Naive B cell (primary cell): Measurements from ENCODE around the gene TRDN. TPM values are rescaled to one million over a fixed set of nuclear protein-coding genes. Genes with fewer than 3 reads are reported as not detected.

ENCODE experiments used
- ATAC-seq, 2 donors: fragments of 150-1000 bp; cut with Tn5 transposase; 2 replicates each; pipeline ENCODE4 v1.10.0; 2021; ENCODE audit warnings: low read depth in 2 of 2, mild to moderate bottlenecking in 2 of 2, moderate library complexity in 2 of 2
- DNase-seq: peaks from one replicate; pipeline ENCODE4 v3.0.0; 2022
- H3K27ac Mint-ChIP-seq, 6 donors: one replicate each; pipeline ENCODE4 v1.8.0; 2020 to 2022; ENCODE audit warnings: mild to moderate bottlenecking in 6 of 6, mixed read lengths in 6 of 6, moderate library complexity in 5 of 6, inconsistent platforms in 2 of 6
- H3K27me3 Mint-ChIP-seq, 3 donors: one replicate each; pipeline ENCODE4 v1.8.0; 2021 to 2022; ENCODE audit warnings: mixed read lengths in 3 of 3, mild to moderate bottlenecking in 1 of 3
- H3K36me3 Mint-ChIP-seq, 2 donors: one replicate each; pipeline ENCODE4 v1.8.0; 2020 to 2022; ENCODE audit warnings: mixed read lengths in 2 of 2, inconsistent platforms in 1 of 2, mild to moderate bottlenecking in 1 of 2
- H3K4me1 Mint-ChIP-seq, 3 donors: one replicate each; pipeline ENCODE4 v1.8.0; 2020 to 2022; ENCODE audit warnings: mixed read lengths in 3 of 3, inconsistent platforms in 1 of 3, mild to moderate bottlenecking in 1 of 3, moderate library complexity in 1 of 3
- H3K4me3 Mint-ChIP-seq, 8 donors: one replicate each; pipeline ENCODE4 v1.8.0; 2020 to 2022; ENCODE audit warnings: mild to moderate bottlenecking in 8 of 8, mixed read lengths in 8 of 8, moderate library complexity in 8 of 8, inconsistent platforms in 2 of 8
- H3K9me3 Mint-ChIP-seq, 7 donors: one replicate each; pipeline ENCODE4 v1.8.0; 2020 to 2022; ENCODE audit warnings: mixed read lengths in 7 of 7, mild to moderate bottlenecking in 5 of 7, inconsistent platforms in 2 of 7, moderate library complexity in 1 of 7
- polyA plus RNA-seq, 6 donors: library from polyadenylated mRNA; unstranded; fragments of 300-500 nt; fragmentation: Illumina TruSeq; gene quantifications; one replicate each; pipeline ENCODE4 v1.2.3, GENCODE V29; 2021; ENCODE audit warnings: low read depth in 6 of 6

Gene TRDN
- not detected for polyA plus RNA-seq

- Mint-ChIP-seq H3K4me3 (no peak within 1 kb of the TSS), H3K4me1 (no peaks in the 10 kb centered on the region), H3K9me3 (peaks cover 0 to 4% (median 0%) of the 10 kb centered on the region in 7 donors), H3K27ac (no peak within 1 kb of the TSS), H3K27me3 (no peaks in the 10 kb centered on the region), H3K36me3 (no peaks in the 10 kb centered on the region)
- ATAC-seq, result no peak
- DNase-seq, result no peak
These were observed at the start of gene TRDN for GRCh38 chr6:123636782-123637181. TSS of gene TRDN (minus strand) at chr6:123636950. CDS start at chr6:123636775, 175 bp downstream.

- Mint-ChIP-seq H3K27me3 (no peaks in the 10 kb centered on the region), H3K27ac (no peak overlapping the region), H3K4me1 (no peaks in the 10 kb centered on the region), H3K9me3 (peaks cover 0 to 3% (median 0%) of the 10 kb centered on the region in 7 donors), H3K36me3 (no peaks in the 10 kb centered on the region), H3K4me3 (no peak overlapping the region)
- ATAC-seq, result no peak
- DNase-seq, result no peak
These were observed 45.3 kb upstream of the TRDN start for GRCh38 chr6:123681957-123682462.

GRCh38 chr6:123677897-123678296, 41.1 kb upstream of the TRDN start:
- H3K27me3 Mint-ChIP-seq, result no peaks in the 10 kb centered on the region
- H3K27ac Mint-ChIP-seq, result no peak overlapping the region
- no peak overlapping the region for H3K4me3 Mint-ChIP-seq
- DNase-seq, result no peak
- ATAC-seq, result no peak
- peaks cover 4 to 22% (median 10%) of the 10 kb centered on the region in 7 donors for H3K9me3 Mint-ChIP-seq
- no peaks in the 10 kb centered on the region for H3K4me1 Mint-ChIP-seq
- H3K36me3 Mint-ChIP-seq, result no peaks in the 10 kb centered on the region

GRCh38 chr6:123676793-123677192, 40.0 kb upstream of the TRDN start:
- no peaks in the 10 kb centered on the region for H3K36me3 Mint-ChIP-seq
- no peaks in the 10 kb centered on the region for H3K4me1 Mint-ChIP-seq
- peaks cover 4 to 22% (median 10%) of the 10 kb centered on the region in 7 donors for H3K9me3 Mint-ChIP-seq
- no peaks in the 10 kb centered on the region for H3K27me3 Mint-ChIP-seq
- no peak overlapping the region for H3K27ac Mint-ChIP-seq
- no peak overlapping the region for H3K4me3 Mint-ChIP-seq
- DNase-seq, result no peak
- no peak for ATAC-seq

- H3K9me3 Mint-ChIP-seq, result peaks cover 0 to 9% (median 6%) of the 10 kb centered on the region in 7 donors
- no peaks in the 10 kb centered on the region for H3K4me1 Mint-ChIP-seq
- DNase-seq, result no peak
- ATAC-seq, result no peak
- no peaks in the 10 kb centered on the region for H3K36me3 Mint-ChIP-seq
- H3K27ac Mint-ChIP-seq, result no peak overlapping the region
- H3K4me3 Mint-ChIP-seq, result no peak overlapping the region
- H3K27me3 Mint-ChIP-seq, result no peaks in the 10 kb centered on the region
These were observed 32.3 kb upstream of the TRDN start for GRCh38 chr6:123668965-123669591.

GRCh38 chr6:123668063-123668462, 31.3 kb upstream of the TRDN start:
- Mint-ChIP-seq H3K36me3 (no peaks in the 10 kb centered on the region), H3K27me3 (no peaks in the 10 kb centered on the region), H3K4me1 (no peaks in the 10 kb centered on the region), H3K4me3 (no peak overlapping the region), H3K9me3 (peaks cover 0 to 4% (median 0%) of the 10 kb centered on the region in 7 donors), H3K27ac (no peak overlapping the region)
- ATAC-seq (no peak), DNase-seq (no peak)

GRCh38 chr6:123663436-123663835, 26.7 kb upstream of the TRDN start:
- Mint-ChIP-seq H3K4me3 (no peak overlapping the region), H3K36me3 (no peaks in the 10 kb centered on the region), H3K27me3 (no peaks in the 10 kb centered on the region), H3K9me3 (peaks cover 0 to 3% (median 0%) of the 10 kb centered on the region in 7 donors), H3K4me1 (no peaks in the 10 kb centered on the region), H3K27ac (no peak overlapping the region)
- DNase-seq, result no peak
- ATAC-seq, result no peak

- no peaks in the 10 kb centered on the region for H3K36me3 Mint-ChIP-seq
- H3K27me3 Mint-ChIP-seq, result no peaks in the 10 kb centered on the region
- no peak overlapping the region for H3K4me3 Mint-ChIP-seq
- no peak for DNase-seq
- H3K4me1 Mint-ChIP-seq, result no peaks in the 10 kb centered on the region
- no peak for ATAC-seq
- no peak overlapping the region for H3K27ac Mint-ChIP-seq
- peaks cover 0 to 3% (median 0%) of the 10 kb centered on the region in 7 donors for H3K9me3 Mint-ChIP-seq
These were observed 26.0 kb upstream of the TRDN start for GRCh38 chr6:123662757-123663156.

GRCh38 chr6:123661105-123661891, 24.5 kb upstream of the TRDN start:
- Mint-ChIP-seq H3K4me1 (no peaks in the 10 kb centered on the region), H3K4me3 (no peak overlapping the region), H3K9me3 (peaks cover 0 to 2% (median 0%) of the 10 kb centered on the region in 7 donors), H3K27ac (no peak overlapping the region), H3K27me3 (no peaks in the 10 kb centered on the region), H3K36me3 (no peaks in the 10 kb centered on the region)
- DNase-seq (no peak), ATAC-seq (no peak)

GRCh38 chr6:123659960-123660748, 23.4 kb upstream of the TRDN start:
- no peak for ATAC-seq
- no peak for DNase-seq
- H3K4me1 Mint-ChIP-seq, result peaks cover 0 to 3% (median 0%) of the 10 kb centered on the region in 3 donors
- H3K4me3 Mint-ChIP-seq, result no peak overlapping the region
- H3K27ac Mint-ChIP-seq, result no peak overlapping the region
- no peaks in the 10 kb centered on the region for H3K36me3 Mint-ChIP-seq
- H3K9me3 Mint-ChIP-seq, result no peaks in the 10 kb centered on the region
- no peaks in the 10 kb centered on the region for H3K27me3 Mint-ChIP-seq

GRCh38 chr6:123658848-123659247, 22.1 kb upstream of the TRDN start:
- H3K27me3 Mint-ChIP-seq, result no peaks in the 10 kb centered on the region
- H3K27ac Mint-ChIP-seq, result no peak overlapping the region
- no peak for ATAC-seq
- no peak for DNase-seq
- H3K4me3 Mint-ChIP-seq, result no peak overlapping the region
- H3K4me1 Mint-ChIP-seq, result peaks cover 0 to 3% (median 0%) of the 10 kb centered on the region in 3 donors
- H3K36me3 Mint-ChIP-seq, result no peaks in the 10 kb centered on the region
- no peaks in the 10 kb centered on the region for H3K9me3 Mint-ChIP-seq

- Mint-ChIP-seq H3K4me1 (peaks cover 0 to 3% (median 0%) of the 10 kb centered on the region in 3 donors), H3K4me3 (no peak overlapping the region), H3K9me3 (no peaks in the 10 kb centered on the region), H3K27ac (no peak overlapping the region), H3K27me3 (no peaks in the 10 kb centered on the region), H3K36me3 (no peaks in the 10 kb centered on the region)
- no peak for DNase-seq
- ATAC-seq, result no peak
These were observed 19.0 kb upstream of the TRDN start for GRCh38 chr6:123655521-123656306.

GRCh38 chr6:123648723-123649122, 12.0 kb upstream of the TRDN start:
- Mint-ChIP-seq H3K9me3 (peaks cover 0 to 7% (median 2%) of the 10 kb centered on the region in 7 donors), H3K4me1 (no peaks in the 10 kb centered on the region), H3K27ac (no peak overlapping the region), H3K4me3 (no peak overlapping the region), H3K36me3 (no peaks in the 10 kb centered on the region), H3K27me3 (no peaks in the 10 kb centered on the region)
- ATAC-seq, result no peak
- DNase-seq, result no peak
